ENCODE results near the gene HOXA4.

HOXA4 gene

DNA sequence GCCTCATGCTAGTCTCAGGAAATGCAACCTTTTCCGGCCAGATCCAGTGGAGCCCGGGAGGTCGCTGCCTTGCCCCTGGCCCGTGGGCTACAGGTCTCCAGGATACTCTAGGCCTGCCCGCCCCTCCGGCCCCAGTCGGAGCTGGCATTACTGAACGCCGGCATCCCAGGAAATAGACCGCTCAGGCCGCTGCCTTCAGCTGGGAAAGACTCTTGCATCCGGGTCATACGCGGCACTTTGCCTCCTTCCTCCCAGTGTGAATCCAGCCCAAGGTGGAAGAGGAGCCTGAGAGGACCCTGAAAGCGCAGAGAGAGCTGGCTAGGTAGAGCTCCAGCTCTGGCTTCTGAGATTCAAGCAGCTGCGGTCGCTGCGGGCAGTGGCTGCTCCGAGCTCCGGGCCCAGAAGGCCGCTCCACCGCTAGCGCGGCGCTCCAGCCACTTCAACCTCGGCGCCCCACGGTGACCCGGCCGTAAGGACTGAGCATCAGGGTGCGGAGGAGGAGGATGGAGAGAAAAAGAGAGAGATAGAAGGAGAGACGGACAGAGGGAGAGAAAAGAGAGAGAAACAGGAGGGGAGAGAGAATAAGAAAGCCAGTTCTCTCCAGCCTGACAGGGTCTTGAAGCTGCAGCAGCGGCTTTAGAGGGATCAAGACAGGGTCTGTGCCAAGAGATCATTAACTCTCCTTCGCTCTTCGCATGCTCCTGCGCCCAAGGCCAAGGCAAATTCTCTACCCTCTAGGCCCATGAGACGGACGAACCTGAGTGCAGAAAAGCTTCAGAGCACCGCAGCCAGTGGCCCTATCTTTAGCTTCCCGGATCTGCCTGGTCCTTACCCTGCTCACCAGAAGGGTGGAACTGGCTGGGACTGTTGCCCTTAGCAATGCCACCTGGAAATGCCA is 45.3 kb upstream of the HOXA4 start:
- Histone ChIP-seq H3K27me3 (ENCODE audit: insufficient read depth, poor library complexity, severe bottlenecking) (peaks cover 50% of the 10 kb centered on the region), H3K4me3 (replicated peaks; ENCODE audit: insufficient read depth, low read length) (no peak overlapping the region)

DNA sequence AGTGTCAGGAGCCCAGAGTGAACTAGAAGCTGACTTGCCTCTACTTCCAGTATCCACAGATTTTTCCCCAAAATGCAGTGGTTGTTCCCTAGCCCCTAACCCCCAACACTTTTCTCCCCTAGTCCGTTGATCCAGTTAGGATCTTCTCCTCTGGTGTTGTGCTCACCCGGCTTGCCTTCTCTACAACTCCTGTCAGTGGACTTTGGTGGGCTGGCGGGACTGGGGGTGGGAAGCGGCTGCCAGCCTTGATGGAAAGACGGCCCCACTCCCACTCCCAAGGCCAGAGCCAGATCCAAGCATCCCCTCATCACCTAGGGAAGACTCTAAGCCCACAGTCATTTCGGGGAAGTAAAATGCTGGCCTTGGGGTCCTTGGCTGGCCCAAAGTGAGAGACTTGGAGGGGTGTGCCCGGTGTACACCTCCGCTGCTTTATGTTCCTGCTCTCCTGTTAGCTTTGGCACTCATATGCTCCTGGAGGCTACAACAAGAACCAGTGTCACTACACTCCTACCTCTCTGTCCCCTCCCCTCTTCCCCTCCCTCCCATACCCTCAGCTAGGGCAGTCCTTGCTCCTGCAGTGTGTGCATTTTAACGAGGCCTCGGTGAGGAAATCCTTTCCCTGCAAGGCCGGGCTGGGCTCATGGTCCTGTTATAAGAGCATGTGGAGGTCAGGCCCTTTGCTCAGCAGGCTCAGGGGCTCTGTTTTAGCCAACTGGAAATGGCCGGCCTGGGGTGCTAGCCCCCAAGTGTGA is 44.5 kb upstream of the HOXA4 start:
- no peak for TF ChIP-seq GABPA (IDR thresholded peaks at IDR 0.05; ENCODE audit: low read depth)
- TF ChIP-seq SPI1 (IDR thresholded peaks at IDR 0.05; ENCODE audit: borderline replicate concordance, low read depth): no peak
- TF ChIP-seq POLR2AphosphoS5 (IDR thresholded peaks at IDR 0.05; ENCODE audit: low read depth): no peak
- TF ChIP-seq, protein P1, sequence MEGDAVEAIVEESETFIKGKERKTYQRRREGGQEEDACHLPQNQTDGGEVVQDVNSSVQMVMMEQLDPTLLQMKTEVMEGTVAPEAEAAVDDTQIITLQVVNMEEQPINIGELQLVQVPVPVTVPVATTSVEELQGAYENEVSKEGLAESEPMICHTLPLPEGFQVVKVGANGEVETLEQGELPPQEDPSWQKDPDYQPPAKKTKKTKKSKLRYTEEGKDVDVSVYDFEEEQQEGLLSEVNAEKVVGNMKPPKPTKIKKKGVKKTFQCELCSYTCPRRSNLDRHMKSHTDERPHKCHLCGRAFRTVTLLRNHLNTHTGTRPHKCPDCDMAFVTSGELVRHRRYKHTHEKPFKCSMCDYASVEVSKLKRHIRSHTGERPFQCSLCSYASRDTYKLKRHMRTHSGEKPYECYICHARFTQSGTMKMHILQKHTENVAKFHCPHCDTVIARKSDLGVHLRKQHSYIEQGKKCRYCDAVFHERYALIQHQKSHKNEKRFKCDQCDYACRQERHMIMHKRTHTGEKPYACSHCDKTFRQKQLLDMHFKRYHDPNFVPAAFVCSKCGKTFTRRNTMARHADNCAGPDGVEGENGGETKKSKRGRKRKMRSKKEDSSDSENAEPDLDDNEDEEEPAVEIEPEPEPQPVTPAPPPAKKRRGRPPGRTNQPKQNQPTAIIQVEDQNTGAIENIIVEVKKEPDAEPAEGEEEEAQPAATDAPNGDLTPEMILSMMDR (IDR thresholded peaks at IDR 0.05; ENCODE audit: insufficient read depth, low read length): no peak
- TF ChIP-seq, protein P2, sequence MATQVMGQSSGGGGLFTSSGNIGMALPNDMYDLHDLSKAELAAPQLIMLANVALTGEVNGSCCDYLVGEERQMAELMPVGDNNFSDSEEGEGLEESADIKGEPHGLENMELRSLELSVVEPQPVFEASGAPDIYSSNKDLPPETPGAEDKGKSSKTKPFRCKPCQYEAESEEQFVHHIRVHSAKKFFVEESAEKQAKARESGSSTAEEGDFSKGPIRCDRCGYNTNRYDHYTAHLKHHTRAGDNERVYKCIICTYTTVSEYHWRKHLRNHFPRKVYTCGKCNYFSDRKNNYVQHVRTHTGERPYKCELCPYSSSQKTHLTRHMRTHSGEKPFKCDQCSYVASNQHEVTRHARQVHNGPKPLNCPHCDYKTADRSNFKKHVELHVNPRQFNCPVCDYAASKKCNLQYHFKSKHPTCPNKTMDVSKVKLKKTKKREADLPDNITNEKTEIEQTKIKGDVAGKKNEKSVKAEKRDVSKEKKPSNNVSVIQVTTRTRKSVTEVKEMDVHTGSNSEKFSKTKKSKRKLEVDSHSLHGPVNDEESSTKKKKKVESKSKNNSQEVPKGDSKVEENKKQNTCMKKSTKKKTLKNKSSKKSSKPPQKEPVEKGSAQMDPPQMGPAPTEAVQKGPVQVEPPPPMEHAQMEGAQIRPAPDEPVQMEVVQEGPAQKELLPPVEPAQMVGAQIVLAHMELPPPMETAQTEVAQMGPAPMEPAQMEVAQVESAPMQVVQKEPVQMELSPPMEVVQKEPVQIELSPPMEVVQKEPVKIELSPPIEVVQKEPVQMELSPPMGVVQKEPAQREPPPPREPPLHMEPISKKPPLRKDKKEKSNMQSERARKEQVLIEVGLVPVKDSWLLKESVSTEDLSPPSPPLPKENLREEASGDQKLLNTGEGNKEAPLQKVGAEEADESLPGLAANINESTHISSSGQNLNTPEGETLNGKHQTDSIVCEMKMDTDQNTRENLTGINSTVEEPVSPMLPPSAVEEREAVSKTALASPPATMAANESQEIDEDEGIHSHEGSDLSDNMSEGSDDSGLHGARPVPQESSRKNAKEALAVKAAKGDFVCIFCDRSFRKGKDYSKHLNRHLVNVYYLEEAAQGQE (IDR thresholded peaks at IDR 0.05; ENCODE audit: insufficient replicate concordance, low read depth): no peak
- peaks cover 55% of the 10 kb centered on the region for H3K27me3 ChIP-seq (ENCODE audit: insufficient read depth, poor library complexity, severe bottlenecking)
- DNase-seq (ENCODE audit: low read depth in 1 of 2, low spot score in 1 of 2): no peak
- no peak overlapping the region for H3K4me3 ChIP-seq (replicated peaks; ENCODE audit: insufficient read depth, low read length)
- H3K27ac ChIP-seq (replicated peaks): no peak overlapping the region

More for the DNA sequence above, 45.3 kb upstream of the HOXA4 start:
- TF ChIP-seq, protein P2 (IDR thresholded peaks at IDR 0.05; ENCODE audit: insufficient replicate concordance, low read depth): no peak
- TF ChIP-seq GABPA (IDR thresholded peaks at IDR 0.05; ENCODE audit: low read depth) (no peak), POLR2AphosphoS5 (IDR thresholded peaks at IDR 0.05; ENCODE audit: low read depth) (no peak), SPI1 (IDR thresholded peaks at IDR 0.05; ENCODE audit: borderline replicate concordance, low read depth) (no peak)
- TF ChIP-seq, protein P1 (IDR thresholded peaks at IDR 0.05; ENCODE audit: insufficient read depth, low read length): no peak
- no peak for DNase-seq (ENCODE audit: low read depth in 1 of 2, low spot score in 1 of 2)
- H3K27ac ChIP-seq (replicated peaks): no peak overlapping the region

DNA sequence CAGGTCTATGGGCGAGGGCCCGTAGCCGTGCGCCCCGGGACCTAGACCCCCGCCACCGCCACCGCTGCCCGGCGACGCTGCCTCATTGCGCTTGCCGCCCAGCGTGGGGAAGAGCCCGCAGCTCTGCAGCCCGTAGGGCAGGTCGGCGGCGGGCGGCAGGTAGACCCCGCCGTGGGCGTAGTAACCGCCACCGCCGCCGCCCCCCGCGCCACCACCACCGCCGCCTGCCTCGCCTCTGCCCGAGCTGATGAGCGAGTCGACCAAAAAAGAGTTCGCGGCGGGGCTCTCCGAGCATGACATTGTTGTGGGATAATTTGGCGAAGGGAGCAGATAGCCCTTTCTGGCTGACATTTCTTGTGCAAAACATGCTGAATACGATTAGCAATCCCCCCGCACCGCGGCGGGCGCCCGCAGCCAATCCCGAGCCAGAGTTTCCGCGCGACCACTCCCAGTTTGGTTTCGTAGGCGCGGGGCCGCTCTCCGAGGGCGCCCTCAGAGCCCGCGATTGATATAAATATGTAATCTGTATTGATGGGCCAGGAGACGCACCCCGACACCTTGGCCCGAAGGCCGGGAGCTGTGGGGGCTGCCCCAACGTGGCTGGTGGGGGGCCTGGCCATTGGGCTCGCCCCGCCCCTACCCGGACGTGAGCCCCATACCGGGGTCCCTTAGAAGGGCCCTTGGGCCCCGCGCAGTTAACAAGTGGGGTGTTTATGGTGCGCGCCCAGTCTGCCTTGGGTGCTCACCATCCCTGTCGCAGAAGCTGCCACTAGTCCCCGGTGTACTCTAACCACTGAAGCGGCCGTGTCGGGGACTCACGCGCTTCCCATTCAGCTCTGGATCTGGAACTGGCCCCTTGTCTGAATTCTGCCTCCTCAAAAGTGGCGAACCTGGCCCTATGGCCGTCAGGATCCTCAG is 43.7 kb upstream of the HOXA4 start, which contains the start of gene HOXA10:
HOXA10 (minus strand) TSS at position 365 of the 918 bp plus-strand sequence; CDS start at position 351, 14 bp downstream.
- TF ChIP-seq, protein P1 (IDR thresholded peaks at IDR 0.05; ENCODE audit: insufficient read depth, low read length): no peak
- no peak for TF ChIP-seq POLR2AphosphoS5 (IDR thresholded peaks at IDR 0.05; ENCODE audit: low read depth)
- TF ChIP-seq, protein P2 (IDR thresholded peaks at IDR 0.05; ENCODE audit: insufficient replicate concordance, low read depth): no peak
- no peak for TF ChIP-seq SPI1 (IDR thresholded peaks at IDR 0.05; ENCODE audit: borderline replicate concordance, low read depth)
- Histone ChIP-seq H3K4me3 (replicated peaks; ENCODE audit: insufficient read depth, low read length) (peak within 1 kb of the TSS; percentile 40), H3K27me3 (ENCODE audit: insufficient read depth, poor library complexity, severe bottlenecking) (peaks cover 55% of the 10 kb centered on the region), H3K27ac (replicated peaks) (no peak within 1 kb of the TSS)
- no peak for DNase-seq (ENCODE audit: low read depth in 1 of 2, low spot score in 1 of 2)

Data from HL-60 (cell line).